ENCODE measurements around the gene MERTK.
A peak's percentile ranks its signal among the peaks of the same experiment; 100 is the strongest.
"Not testable (repeated sequence)": the region's sequence is repeated elsewhere in the genome, so short reads cannot be mapped to it uniquely, and the experiment has no call there.

Gene MERTK

DNA sequence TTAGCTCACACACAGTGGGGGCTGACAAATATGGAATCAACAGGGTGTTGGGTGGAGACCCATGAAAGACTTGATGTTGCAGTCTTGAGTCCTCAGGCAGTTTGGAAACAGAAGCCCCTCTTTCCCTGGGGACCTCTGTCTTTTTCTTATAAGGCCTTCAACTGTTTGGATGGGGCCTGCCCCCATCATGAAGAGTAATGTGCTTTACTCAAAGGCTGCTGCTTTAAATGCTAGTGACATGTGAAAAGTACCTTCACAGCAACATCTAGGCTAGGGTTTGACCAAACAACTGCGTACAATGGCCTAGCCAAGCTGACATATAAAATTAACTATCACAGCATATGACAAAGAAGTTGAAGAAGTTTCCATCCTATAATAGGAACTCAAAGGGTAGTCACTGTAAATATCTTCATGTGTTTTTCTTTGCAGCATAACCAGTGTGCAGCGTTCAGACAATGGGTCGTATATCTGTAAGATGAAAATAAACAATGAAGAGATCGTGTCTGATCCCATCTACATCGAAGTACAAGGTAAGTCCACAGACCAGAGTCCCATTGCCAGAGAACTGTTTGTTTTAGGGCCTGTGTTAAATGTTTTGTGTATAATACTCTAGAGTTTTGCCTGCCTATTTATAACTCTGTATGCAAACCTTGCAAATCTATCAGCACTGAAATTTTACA, 46.3 kb downstream of the MERTK start:
- no peak for DNase-seq

DNA sequence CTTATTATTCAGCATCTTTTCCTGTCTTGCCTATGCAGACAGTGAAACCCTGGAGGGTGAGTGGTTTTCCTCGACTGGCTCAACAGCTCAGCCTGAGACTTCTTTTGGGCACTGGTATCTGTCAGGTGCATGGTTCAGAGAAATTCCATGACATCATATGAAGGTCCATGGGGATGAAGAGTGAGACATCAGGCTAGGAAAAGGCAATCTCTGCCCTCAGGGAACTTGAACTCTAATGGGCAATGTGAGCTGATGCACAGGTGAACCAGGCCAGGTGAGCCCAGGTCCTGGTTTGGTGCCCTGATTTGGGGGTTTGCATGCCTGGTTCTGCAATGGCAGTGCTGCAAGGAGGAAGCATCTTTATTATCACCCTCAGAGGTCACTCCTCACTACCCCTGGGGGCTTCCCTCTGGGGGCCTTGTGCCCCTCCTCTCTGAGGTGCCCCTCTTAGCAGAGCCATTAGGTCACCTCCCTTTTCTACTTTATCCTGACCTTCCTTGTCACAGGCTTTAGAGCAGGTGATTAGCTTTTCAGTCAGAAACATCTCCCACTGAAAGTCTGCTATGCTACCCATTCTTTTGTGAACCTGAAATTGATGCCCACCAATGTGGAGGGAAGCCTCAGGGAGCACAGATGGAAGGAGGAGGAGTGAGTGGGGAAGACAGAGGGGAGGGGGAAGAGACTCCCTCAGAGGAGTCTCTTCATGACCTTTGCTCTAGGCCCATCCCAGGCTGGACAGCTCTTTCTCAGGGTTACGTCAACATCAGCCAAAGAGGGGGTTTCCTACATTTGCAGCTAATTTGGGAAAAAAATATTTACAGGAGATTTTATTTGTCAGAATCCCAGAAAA, 47.3 kb downstream of the MERTK start:
- DNase-seq: no peak

DNA sequence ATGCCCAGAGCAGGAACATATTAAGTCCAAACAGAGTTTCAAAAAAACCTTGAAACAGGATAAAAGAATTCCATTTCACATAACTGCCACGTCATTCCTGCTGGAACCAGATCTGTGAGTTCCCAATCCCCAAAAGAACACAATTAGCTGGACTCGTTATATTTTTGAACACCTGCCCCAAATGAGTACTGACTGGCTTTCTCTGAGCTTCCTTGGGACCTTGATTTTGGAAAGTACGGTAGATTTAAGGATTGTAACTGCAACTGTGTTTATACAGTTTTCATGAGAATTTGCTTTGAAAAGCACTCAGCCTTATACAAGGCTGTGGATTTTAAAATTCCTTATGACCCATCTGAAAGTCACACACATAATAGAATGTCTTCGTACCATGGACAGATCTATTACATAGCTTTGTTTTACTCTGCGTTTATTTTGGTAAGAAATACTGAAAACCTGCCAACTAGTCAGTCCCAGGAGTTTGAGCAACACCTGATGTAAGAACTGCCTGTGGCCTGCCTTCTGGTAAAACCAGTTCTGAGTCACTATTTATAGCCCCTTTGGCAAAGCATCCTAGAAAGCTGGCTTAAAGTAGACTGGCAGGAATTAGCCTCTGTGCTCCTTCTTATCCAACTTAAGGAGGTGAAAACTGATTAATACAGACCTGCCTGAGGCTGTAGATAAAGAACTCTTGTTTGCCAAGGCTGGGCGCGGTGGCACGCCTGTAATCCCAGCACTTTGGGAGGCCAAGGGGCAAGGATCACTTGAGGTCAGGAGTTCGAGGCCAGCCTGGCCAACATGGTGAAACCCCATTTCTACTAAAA, 48.1 kb downstream of the MERTK start:
- DNase-seq: peak in 1 of 56 donors; percentile 6

DNA sequence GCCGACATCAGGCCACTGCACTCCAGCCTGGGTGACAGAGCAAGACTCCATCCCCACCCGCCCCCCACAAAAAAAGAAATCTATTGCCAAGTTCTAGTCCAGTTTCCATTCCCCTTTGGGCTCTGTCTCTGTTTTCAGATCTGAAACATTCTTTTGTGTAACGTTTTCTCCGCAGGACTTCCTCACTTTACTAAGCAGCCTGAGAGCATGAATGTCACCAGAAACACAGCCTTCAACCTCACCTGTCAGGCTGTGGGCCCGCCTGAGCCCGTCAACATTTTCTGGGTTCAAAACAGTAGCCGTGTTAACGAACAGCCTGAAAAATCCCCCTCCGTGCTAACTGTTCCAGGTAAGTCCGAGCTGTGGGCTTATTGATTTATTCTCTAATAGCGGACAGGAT, 48.8 kb downstream of the MERTK start:
- no peak for DNase-seq

DNA sequence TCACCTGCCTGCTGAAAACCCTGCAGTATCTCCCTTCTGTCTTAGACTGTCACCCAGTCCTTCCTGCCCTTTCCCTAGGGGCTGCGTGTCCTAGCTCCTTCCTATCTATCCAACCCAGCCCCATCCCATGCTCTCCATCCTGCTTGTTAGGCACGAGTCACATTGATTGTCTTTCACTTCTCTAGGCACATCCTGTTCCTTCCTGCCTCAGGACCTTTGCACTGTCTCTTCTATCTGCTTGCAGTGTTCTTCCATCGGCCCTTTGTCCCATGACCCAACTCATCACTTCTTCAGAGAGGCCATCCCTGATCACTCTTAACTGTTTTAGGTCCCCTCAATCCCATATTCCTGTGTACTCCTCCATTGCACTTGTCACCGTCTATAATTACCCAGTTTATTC, 50.4 kb downstream of the MERTK start:
- no peak for DNase-seq

DNA sequence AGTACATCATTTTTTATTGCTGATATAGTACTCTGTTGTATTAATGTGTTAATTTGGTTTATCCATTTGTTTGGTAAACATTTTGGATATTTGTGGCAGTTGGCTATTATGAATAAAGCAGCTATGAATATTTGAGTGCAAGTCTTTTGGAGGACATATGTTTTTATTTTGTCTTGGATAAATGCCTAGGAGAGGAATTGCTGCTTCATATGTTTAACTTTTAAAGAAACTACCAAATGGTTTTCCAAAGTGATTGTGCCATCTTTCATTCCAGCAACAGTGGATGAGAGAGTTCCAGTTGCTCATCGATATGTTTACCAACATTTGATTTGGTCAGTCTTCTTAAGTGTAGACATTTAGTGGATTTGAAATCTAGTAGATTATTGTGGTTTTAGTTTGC, 51.8 kb downstream of the MERTK start:
- no peak for DNase-seq

DNA sequence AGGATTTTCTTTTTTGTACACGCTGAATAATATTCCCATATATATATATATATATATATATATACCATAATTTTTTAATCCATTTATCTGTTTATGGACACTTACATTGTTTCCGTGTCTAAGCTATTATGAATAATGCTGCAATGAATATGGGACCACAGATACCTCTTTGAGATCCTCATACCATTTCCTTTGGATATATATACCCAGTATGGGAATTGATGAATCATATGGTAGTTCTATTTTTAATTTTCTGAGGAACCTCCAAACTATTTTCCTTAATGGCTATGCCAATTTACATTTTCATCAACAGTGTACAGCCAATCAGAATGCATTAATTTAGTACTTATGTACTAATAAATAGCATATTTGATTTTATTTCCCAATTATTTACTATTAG, 53.1 kb downstream of the MERTK start:
- no peak for DNase-seq

DNA sequence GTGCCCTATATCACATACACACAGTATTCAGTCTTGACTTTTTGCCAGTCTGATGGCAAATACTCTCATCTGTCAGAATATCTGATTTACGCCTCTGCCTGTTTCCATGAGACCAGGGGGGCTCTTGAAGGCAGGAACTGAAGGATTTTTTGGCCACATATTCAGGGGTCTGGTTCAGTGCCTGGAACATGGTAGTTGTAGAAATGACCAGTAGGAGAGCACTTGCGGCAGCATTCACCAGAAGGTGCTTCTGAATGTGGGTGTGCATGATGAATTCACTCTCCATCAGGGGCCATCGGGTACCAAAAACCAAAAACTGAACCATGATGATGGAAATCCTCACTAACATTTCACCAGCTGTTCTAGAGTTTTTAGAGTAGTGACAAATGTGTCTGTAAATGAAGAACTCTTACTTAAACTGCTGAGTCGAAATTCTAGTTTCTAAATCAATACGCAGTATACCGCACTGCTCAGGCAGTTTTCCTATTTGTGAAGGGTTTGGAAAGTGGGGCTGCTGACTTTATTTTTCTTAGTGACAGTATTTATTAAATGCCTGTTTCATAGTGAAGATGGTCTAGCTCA, 54.6 kb downstream of the MERTK start:
- no peak for DNase-seq

DNA sequence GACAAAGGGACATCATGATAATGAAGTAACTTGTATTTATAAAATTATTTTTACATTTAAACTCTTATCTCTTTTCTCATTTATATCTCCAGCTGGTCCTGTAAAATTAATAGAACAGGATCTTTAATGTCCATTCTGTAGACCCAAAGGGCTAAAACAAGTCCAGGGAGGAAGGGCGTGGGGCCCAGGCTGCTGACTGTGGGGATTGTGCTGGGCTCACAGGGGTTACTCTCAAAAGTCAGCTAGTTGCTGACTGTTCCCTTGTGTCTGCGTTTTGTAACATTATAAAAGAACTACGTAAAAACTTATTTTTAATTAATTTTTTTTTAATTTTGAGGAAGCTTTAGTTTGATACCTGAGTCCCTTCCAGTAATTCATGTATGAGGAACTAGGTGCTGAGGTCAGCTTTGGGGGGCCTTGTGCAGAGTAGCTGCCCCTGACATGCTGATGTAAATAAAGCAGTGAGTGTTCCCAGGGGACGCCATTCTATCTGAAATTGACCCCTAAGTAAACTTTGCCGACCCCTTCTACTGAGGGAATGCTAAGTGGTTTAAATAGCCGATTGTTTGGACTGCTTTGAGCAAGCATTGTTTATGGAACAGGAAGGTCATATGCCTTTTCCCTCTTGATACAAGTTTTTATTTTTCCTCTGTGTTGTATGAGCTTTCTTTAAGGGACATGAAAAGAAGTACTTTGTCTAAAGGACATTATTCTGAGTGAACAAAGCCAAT, 56.4 kb downstream of the MERTK start:
- DNase-seq: no peak

DNA sequence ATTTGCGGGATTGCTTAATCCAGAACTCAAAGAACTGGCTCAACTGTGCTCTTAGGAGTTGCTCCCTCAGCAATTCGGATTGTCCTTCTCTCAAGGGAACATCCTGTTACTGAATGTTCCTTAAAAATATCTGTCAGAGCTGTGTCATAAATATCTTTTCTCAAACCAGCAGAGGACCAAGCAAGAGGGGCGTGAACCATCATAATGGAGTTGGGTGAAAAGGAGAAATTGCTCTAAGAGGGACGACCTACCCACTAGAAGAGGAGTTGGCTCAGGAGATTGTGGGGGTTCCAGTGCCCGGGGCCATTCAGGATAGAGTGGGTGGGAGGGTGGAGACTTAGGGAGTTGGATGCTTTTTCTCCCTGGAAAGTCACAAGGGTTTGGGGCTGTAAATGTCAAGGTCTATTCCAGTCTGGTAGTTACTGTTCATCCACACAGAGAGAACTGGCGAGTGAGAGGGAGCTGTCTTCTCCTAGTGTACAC, 59.5 kb downstream of the MERTK start:
- DNase-seq: no peak

DNA sequence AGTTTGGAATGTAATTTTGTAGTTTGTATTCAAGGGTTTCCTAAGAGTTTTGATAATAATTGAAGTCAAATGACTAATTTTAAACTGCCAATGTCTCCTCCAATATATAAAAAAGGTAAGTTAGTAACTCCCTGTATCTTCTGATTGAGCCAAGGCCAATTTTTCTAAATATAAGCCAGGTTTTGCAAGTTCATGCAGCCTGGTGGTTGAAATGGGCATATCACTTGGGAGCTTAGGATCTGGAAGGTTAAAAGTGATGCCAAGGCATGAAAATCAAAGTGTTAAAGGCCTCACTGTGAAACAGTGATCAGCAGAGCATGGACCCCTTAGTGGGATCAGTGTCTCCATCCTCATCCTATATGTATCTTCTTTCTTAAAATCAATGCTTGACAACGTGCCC, 60.5 kb downstream of the MERTK start:
- no peak for DNase-seq

DNA sequence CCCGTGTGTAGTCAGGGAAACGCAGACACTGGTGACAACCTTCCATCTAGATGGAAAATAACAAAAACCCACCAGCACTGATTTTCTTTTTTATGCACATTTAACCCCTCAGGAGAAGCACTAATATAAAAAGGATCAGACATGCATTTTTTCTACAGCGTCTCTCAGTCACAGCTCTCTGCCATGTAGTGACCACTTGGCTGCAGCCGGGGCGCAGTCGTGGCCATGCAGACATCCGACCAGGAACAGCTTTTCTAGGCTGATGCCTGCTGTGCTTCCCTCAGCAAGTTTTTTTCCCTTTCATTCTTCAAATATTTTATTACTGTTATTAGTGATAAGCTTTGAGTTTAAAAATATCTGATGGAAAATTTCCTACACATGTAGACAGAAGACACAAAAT, 63.3 kb downstream of the MERTK start:
- no peak for DNase-seq

DNA sequence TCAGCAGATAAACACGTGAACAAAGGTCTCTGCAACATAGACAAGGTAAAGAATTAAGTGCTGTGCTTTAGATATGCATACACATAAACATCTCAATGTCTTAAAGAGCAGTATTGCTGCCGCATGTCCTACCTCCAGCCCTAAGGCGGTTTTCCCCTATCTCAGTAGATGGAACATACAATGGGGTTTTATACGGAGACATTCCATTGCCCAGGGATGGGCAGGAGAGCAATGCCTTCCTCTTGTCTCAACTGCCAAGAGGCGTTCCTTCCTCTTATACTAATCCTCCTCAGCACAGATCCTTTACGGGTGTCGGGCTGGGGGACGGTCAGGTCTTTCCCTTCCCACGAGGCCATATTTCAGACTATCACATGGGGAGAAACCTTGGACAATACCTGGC, 64.7 kb downstream of the MERTK start:
- not testable (repeated sequence) for DNase-seq

DNA sequence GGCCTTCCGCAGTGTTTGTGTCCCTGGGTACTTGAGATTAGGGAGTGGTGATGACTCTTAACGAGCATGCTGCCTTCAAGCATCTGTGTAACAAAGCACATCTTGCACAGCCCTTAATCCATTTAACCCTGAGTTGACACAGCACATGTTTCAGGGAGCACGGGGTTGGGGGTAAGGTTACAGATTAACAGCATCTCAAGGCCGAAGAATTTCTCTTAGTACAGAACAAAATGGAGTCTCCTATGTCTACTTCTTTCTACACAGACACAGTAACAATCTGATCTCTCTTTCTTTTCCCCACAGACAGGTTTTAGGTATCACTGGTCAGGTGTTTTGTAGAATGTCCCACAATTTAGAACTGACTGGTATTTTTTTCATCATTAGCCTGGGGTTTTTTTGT, 65.1 kb downstream of the MERTK start:
- DNase-seq: not testable (repeated sequence)

DNA sequence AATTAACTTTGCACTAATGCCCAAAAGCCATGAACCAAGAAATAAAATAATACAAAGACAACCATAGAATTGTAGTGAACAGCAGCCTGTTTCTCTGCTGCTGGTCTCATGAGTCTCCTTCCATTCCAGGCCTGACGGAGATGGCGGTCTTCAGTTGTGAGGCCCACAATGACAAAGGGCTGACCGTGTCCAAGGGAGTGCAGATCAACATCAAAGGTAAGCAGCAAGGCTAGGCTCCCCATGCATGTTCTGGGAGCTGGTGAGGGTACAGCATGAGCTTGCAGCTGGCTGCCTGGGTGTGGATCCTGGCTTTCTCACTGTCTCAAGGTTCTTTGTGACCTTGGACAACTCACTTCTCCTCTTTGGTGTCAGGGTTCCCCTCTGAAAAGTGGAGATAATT, 66.7 kb downstream of the MERTK start:
- DNase-seq: no peak

DNA sequence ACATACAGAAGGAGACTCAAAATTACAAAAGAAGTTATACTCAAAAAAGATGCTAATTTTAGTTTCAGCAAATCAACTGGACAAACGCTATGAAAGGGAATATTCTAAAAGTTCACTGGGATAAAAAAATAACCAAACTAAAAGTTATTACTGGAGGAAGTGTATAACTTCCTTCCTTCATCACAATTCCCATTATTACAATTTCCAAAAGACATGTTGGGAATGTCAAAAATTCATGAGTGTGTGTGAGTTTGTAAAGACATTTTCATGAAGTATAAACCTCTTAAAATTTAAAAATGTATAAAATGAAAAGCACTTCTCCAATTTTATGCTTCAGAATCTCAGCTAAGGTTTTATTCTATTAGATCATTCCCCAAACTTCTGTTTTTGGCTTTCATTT, 67.8 kb downstream of the MERTK start:
- no peak for DNase-seq

DNA sequence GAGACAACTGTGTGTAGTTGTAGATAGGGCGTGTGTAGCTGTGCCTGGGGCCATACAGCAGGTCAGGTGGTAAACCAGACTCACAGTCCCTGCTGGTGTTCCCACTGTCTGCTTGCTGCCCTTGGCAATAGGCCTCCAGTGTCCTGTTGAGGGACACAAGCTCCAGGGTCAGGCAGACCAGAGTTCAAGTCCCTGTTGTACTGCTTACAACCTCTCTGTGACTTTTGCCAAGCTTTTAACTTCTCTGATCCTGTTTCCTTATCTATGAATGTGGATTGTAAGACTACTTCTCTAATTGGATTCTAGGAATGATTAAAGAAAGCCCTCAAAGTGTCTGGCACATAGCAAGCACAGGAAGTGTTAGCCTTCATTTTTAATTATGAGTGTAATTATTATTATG, 68.6 kb downstream of the MERTK start:
- DNase-seq: no peak

DNA sequence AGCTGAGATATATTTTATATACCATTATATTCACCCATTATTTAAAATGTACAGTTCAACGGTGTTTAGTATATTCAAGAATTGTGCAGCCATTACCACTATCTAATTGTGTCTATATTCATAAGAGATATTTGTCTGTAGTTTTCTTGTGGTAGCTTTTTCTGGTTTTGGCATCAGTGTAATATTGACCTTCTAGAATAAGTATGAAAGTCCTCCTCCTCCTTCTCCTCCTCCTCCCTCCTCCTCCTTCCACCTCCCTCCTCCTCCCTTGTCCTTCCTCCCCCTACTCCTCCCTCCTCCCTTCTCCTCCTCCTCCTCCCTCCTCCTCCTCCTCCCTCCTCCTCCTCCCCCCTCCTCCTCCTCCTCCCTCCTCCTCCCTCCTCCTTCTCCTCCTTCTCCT, 72.0 kb downstream of the MERTK start:
- no peak for DNase-seq

DNA sequence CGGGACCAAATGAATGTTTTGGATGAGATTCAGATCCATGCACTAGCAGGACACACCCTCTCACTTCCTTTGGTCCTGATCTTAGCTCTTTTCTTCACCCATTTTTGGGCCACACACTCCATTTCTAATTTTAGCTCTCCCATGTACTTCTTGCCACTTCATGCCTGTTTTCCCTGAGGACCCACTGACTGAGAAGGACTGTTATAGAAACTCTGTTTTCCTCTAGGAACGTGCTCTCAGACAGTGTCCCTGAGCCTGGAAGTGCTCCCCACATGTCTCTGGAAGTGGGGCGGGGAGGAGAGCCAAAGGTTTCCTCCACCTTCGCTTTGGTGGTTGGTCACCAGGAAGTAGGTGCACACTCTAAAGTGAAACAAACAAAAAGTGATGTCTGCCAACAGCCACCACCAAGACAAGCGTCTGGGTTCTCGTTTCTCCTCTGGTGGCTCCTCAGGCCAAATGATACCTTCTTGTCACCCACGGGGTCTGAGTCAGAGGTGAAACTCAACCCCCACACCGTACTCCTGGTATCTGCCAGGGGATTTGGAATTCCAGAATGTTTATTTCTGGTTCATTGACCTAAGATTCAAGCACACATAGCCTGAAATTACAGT, 74.7 kb downstream of the MERTK start:
- no peak for DNase-seq

DNA sequence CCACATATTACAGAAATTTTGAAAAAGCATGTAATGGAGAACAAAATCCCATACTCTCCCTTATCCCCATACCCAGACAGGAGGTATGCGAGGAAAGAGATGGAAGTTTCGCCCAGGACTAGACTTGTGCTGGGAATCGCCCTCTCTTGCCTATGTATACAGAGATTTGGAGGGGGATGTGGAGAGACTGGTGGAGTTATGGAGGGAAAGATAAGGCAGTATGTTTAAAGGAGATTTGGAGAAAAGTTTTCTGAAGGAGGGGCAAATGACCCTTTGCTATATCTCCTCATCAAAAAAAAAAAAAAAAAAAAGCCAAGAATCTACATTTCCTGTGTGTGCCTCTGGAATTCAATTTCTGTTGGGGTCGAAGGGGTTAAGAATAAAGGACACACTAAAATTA, 75.3 kb downstream of the MERTK start:
- DNase-seq: no peak
